Measurements from ENCODE around the gene GRAMD2B. TPM values are rescaled to one million over a fixed set of nuclear protein-coding genes. Genes with fewer than 3 reads are reported as not detected.

Gene GRAMD2B
- total RNA-seq, 2 experiments from 2014 or later, result 7.2 to 9.4 TPM

GRCh38 chr5:126433701-126434100 is 10.5 kb downstream of the GRAMD2B start:
- ChIA-PET CTCF (no interaction called here), POLR2A (interaction anchor here (1.4 to 2.2 kb wide), 2 partner anchors 10 to 12 kb away, joined by 3 to 17 read pairs; partner anchors contain the start of gene GRAMD2B)
- Histone ChIP-seq H3K36me3 (ENCODE audit: insufficient read depth, low read length) (peaks cover 3% of the 10 kb centered on the region), H3K27ac (ENCODE audit: low read depth in 1 of 2, low read length in 2 of 2) (no peak overlapping the region), H3K9me3 (ENCODE audit: control insufficient read depth in 1 of 2, insufficient read depth in 1 of 2, low read length in 2 of 2) (no peaks in the 10 kb centered on the region), H3K4me3 (ENCODE audit: low read length) (no peak overlapping the region), H3K27me3 (ENCODE audit: control insufficient read depth in 1 of 2, insufficient read depth in 2 of 2, low read length in 2 of 2) (no peaks in the 10 kb centered on the region), H3K4me1 (ENCODE audit: insufficient read depth, low read length) (no peaks in the 10 kb centered on the region)
- Mint-ChIP-seq H3K4me1 (ENCODE audit: low read depth) (peaks cover 28% of the 10 kb centered on the region), H3K36me3 (ENCODE audit: low read depth) (peaks cover 56% of the 10 kb centered on the region), H3K27ac (no peak overlapping the region), H3K27me3 (no peaks in the 10 kb centered on the region), H3K9me3 (no peaks in the 10 kb centered on the region), H3K4me3 (no peak overlapping the region)
- ATAC-seq (ENCODE audit: poor library complexity) (no peak), DNase-seq (no peak)
- intact Hi-C loops (cut with DNase I, micrococcal nuclease), result loop anchor here in 1 of 2 experiments (2.0 kb wide), 1 partner anchor 17 kb away; no protein-coding TSS in a partner anchor
- TF ChIP-seq CTCF (IDR thresholded peaks at IDR 0.05), result no peak

- Histone ChIP-seq H3K9me3 (ENCODE audit: control insufficient read depth in 1 of 2, insufficient read depth in 1 of 2, low read length in 2 of 2) (no peaks in the 10 kb centered on the region), H3K36me3 (ENCODE audit: insufficient read depth, low read length) (no peaks in the 10 kb centered on the region), H3K4me1 (ENCODE audit: insufficient read depth, low read length) (no peaks in the 10 kb centered on the region), H3K4me3 (ENCODE audit: low read length) (no peak overlapping the region), H3K27me3 (ENCODE audit: control insufficient read depth in 1 of 2, insufficient read depth in 2 of 2, low read length in 2 of 2) (no peaks in the 10 kb centered on the region), H3K27ac (ENCODE audit: low read depth in 1 of 2, low read length in 2 of 2) (no peak overlapping the region)
- no peak for TF ChIP-seq CTCF (IDR thresholded peaks at IDR 0.05)
- peaks cover 45% of the 10 kb centered on the region for H3K36me3 Mint-ChIP-seq (ENCODE audit: low read depth)
- H3K9me3 Mint-ChIP-seq, result peaks cover 2% of the 10 kb centered on the region
- intact Hi-C loops (cut with DNase I, micrococcal nuclease), result no loop called here
- no peak for DNase-seq
- H3K27ac Mint-ChIP-seq, result no peak overlapping the region
- no peak for ATAC-seq (ENCODE audit: poor library complexity)
- H3K4me3 Mint-ChIP-seq, result no peak overlapping the region
- H3K4me1 Mint-ChIP-seq (ENCODE audit: low read depth), result peaks cover 21% of the 10 kb centered on the region
- CTCF ChIA-PET, result no interaction called here
- POLR2A ChIA-PET, result interaction anchor here (1.1 kb wide), 1 partner anchor 40 kb away, joined by 3 read pairs; no protein-coding TSS in a partner anchor
- no peaks in the 10 kb centered on the region for H3K27me3 Mint-ChIP-seq
Measured at GRCh38 chr5:126435261-126435660, 12.1 kb downstream of the GRAMD2B start.

- Mint-ChIP-seq H3K27ac (no peak overlapping the region), H3K9me3 (peaks cover 4% of the 10 kb centered on the region), H3K4me1 (ENCODE audit: low read depth) (peaks cover 18% of the 10 kb centered on the region), H3K27me3 (no peaks in the 10 kb centered on the region), H3K4me3 (no peak overlapping the region), H3K36me3 (ENCODE audit: low read depth) (peaks cover 46% of the 10 kb centered on the region)
- H3K27me3 ChIP-seq (ENCODE audit: control insufficient read depth in 1 of 2, insufficient read depth in 2 of 2, low read length in 2 of 2), result no peaks in the 10 kb centered on the region
- no peaks in the 10 kb centered on the region for H3K9me3 ChIP-seq (ENCODE audit: control insufficient read depth in 1 of 2, insufficient read depth in 1 of 2, low read length in 2 of 2)
- DNase-seq, result no peak
- no peaks in the 10 kb centered on the region for H3K4me1 ChIP-seq (ENCODE audit: insufficient read depth, low read length)
- ATAC-seq (ENCODE audit: poor library complexity), result no peak
- TF ChIP-seq CTCF (IDR thresholded peaks at IDR 0.05), result no peak
- intact Hi-C loops (cut with DNase I, micrococcal nuclease), result no loop called here
- no peak overlapping the region for H3K4me3 ChIP-seq (ENCODE audit: low read length)
- CTCF ChIA-PET, result no interaction called here
- no peak overlapping the region for H3K27ac ChIP-seq (ENCODE audit: low read depth in 1 of 2, low read length in 2 of 2)
- no peaks in the 10 kb centered on the region for H3K36me3 ChIP-seq (ENCODE audit: insufficient read depth, low read length)
- POLR2A ChIA-PET, result no interaction called here
Measured at GRCh38 chr5:126435714-126436113, 12.5 kb downstream of the GRAMD2B start.

Data from CD4-positive, alpha-beta T cell (primary cell).